ENCODE results near the gene HDHD2.

GRCh38 chr18:47150029-47150823 is at the start of gene HDHD2:
- TF ChIP-seq CTCF (IDR thresholded peaks at IDR 0.05; ENCODE audit: borderline replicate concordance, extremely low read depth, low read length, poor library complexity, severe bottlenecking) (no peak), EZH2 (IDR thresholded peaks at IDR 0.05; ENCODE audit: borderline replicate concordance, low read depth, low read length, severe bottlenecking) (no peak)

Data from DND-41 (cell line).